PC-3 (cell line): ENCODE measurements around the gene SYT5. TPM values are rescaled to one million over a fixed set of nuclear protein-coding genes. Genes with fewer than 3 reads are reported as not detected.

Experiments
- ATAC-seq: fragments of 200-7000 bp; cut with Tn5 transposase; 2 replicates; pipeline ENCODE4 v1.9.1; 2020; ENCODE audit warnings: mild to moderate bottlenecking, moderate library complexity
- BruUV-seq: library from RNA; stranded (reverse); fragments of 400-500 nt; replicated peaks from 2 replicates; lab custom pipeline; 2021; lab: Mats Ljungman, UMichigan
- CTCF ChIA-PET: fragments of 300-600 bp; sonication (Branson Sonifier 250); formaldehyde crosslinking; loops from one replicate; lab custom pipeline; 2022; ENCODE audit warnings: antibody characterized with exemption; lab: Charles Lee
- POLR2A ChIA-PET: fragments of 300-600 bp; sonication (Branson Sonifier 250); formaldehyde crosslinking; loops from one replicate; lab custom pipeline; 2022; ENCODE audit warnings: antibody characterized with exemption; ENCODE audit not compliant: unreplicated experiment; lab: Charles Lee
- DNase-seq: peaks from one replicate; pipeline ENCODE4 v3.0.0-alpha.2; 2015
- H2AFZ ChIP-seq: fragments of 300-600 bp; sonication (generic); 2 replicates; pipeline ENCODE4 v1.6.0; 2016; ENCODE audit warnings: antibody characterized with exemption, low read length
- H3F3A ChIP-seq: fragments of 300-600 bp; sonication (generic); one replicate; pipeline ENCODE4 v1.6.0; 2017; ENCODE audit warnings: antibody characterized with exemption, low read length, control low read depth, mild to moderate bottlenecking; ENCODE audit not compliant: unreplicated experiment
- H3K27ac ChIP-seq: fragments of 300-600 bp; sonication (generic); 2 replicates; pipeline ENCODE4 v1.5.1; 2016; ENCODE audit warnings: mild to moderate bottlenecking, low read length
- H3K27me3 ChIP-seq: fragments of 300-600 bp; sonication (generic); 2 replicates; pipeline ENCODE4 v1.6.1; 2016; ENCODE audit warnings: low read length, mixed read lengths
- H3K36me3 ChIP-seq: fragments of 300-600 bp; sonication (generic); 2 replicates; pipeline ENCODE4 v1.6.1; 2016; ENCODE audit warnings: low read depth, mixed run types, low read length, mixed read lengths
- H3K4me1 ChIP-seq: fragments of 300-600 bp; sonication (generic); 2 replicates; pipeline ENCODE4 v1.5.1; 2016; ENCODE audit warnings: low read length; ENCODE audit not compliant: insufficient read depth
- H3K4me2 ChIP-seq: fragments of 300-600 bp; sonication (generic); 2 replicates; pipeline ENCODE4 v1.6.0; 2016; ENCODE audit warnings: low read length
- H3K4me3 ChIP-seq: fragments of 300-600 bp; sonication (generic); 2 replicates; pipeline ENCODE4 v1.5.1; 2016; ENCODE audit warnings: mild to moderate bottlenecking, low read length, mixed read lengths
- H3K79me2 ChIP-seq: fragments of 300-600 bp; sonication (generic); 2 replicates; pipeline ENCODE4 v1.6.1; 2017; ENCODE audit warnings: low read length, mixed read lengths
- H3K9ac ChIP-seq: fragments of 300-600 bp; sonication (generic); 2 replicates; pipeline ENCODE4 v1.6.0; 2016; ENCODE audit warnings: mild to moderate bottlenecking, low read length
- H3K9me2 ChIP-seq: fragments of 300-600 bp; sonication (generic); replicated peaks from 2 replicates; pipeline ENCODE4 v1.6.1; 2016; ENCODE audit warnings: mixed run types, low read length, mixed read lengths
- H3K9me3 ChIP-seq: fragments of 300-600 bp; sonication (generic); 2 replicates; pipeline ENCODE4 v1.6.1; 2016; ENCODE audit warnings: low read length, mixed read lengths
- H4K20me1 ChIP-seq: fragments of 300-600 bp; sonication (generic); 2 replicates; pipeline ENCODE4 v1.6.1; 2016; ENCODE audit warnings: low read length, mixed read lengths
- EZH2 ChIP-seq: fragments of 300-600 bp; sonication (generic); IDR thresholded peaks from one replicate; pipeline ENCODE4 v1.6.1; 2017; ENCODE audit warnings: antibody characterized with exemption, mild to moderate bottlenecking, low read length; ENCODE audit not compliant: unreplicated experiment
- EZH2phosphoT487 ChIP-seq: fragments of 300-600 bp; sonication (generic); IDR thresholded peaks from 2 replicates; pipeline ENCODE4 v1.6.1; 2018; ENCODE audit warnings: mild to moderate bottlenecking, antibody characterized with exemption, low read length, borderline replicate concordance
- intact Hi-C: fragments of 100-400 bp; cut with micrococcal nuclease; formaldehyde crosslinking; loops from 2 replicates; pipeline ENCODE4 v1.9.0; 2023
- total RNA-seq: library from RNA; depleted of rRNA; stranded (reverse); fragments of >200 nt; gene quantifications from 2 replicates; pipeline ENCODE4 v1.2.3, GENCODE V29; 2014
- TF ChIP-seq, protein P1 (sequence below): fragments of 300-600 bp; sonication (generic); conservative IDR thresholded peaks from 2 replicates; pipeline ENCODE4 v1.5.1; 2017; ENCODE audit warnings: antibody characterized with exemption, low read depth, mild to moderate bottlenecking, low read length

The SYT5 gene
- total RNA-seq, 1 experiment from 2014 or later = 2.5 TPM

DNA sequence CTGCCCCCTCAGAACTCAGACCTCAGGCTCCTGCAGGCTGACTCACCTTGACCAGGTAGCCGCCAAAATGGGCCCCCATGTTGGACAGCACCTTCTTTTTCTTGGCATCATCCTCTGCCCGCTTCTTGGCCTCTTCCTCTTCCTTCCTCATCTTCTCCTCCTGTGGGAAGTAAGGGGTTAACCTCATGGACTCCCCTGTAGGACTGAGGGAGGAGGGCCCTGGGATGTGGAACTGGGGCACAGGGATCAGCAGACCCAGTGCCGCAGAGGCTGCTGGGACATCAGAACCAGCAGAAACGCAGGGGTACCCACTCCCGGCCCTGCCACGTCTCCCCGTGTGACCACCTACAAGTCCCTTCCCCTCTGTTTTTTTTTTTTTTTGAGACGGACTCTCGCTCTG is 42.2 kb downstream of the SYT5 start:
- H3K4me3 ChIP-seq = no peak overlapping the region
- ChIA-PET POLR2A (no interaction called here), CTCF (no interaction called here)
- no peak overlapping the region for H3K4me2 ChIP-seq
- H3K9me2 ChIP-seq = no peaks in the 10 kb centered on the region
- no peaks in the 10 kb centered on the region for H3F3A ChIP-seq
- H3K79me2 ChIP-seq = no peaks in the 10 kb centered on the region
- no peaks in the 10 kb centered on the region for H3K36me3 ChIP-seq
- H3K9me3 ChIP-seq = no peaks in the 10 kb centered on the region
- DNase-seq (no peak), ATAC-seq (no peak)
- H4K20me1 ChIP-seq = no peaks in the 10 kb centered on the region
- TF ChIP-seq, protein P1, sequence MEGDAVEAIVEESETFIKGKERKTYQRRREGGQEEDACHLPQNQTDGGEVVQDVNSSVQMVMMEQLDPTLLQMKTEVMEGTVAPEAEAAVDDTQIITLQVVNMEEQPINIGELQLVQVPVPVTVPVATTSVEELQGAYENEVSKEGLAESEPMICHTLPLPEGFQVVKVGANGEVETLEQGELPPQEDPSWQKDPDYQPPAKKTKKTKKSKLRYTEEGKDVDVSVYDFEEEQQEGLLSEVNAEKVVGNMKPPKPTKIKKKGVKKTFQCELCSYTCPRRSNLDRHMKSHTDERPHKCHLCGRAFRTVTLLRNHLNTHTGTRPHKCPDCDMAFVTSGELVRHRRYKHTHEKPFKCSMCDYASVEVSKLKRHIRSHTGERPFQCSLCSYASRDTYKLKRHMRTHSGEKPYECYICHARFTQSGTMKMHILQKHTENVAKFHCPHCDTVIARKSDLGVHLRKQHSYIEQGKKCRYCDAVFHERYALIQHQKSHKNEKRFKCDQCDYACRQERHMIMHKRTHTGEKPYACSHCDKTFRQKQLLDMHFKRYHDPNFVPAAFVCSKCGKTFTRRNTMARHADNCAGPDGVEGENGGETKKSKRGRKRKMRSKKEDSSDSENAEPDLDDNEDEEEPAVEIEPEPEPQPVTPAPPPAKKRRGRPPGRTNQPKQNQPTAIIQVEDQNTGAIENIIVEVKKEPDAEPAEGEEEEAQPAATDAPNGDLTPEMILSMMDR = no peak
- TF ChIP-seq EZH2 = no peak
- no peak for TF ChIP-seq EZH2phosphoT487
- H2AFZ ChIP-seq = no peak overlapping the region
- H3K27ac ChIP-seq = no peak overlapping the region
- H3K4me1 ChIP-seq = no peaks in the 10 kb centered on the region
- no peak overlapping the region for H3K9ac ChIP-seq
- intact Hi-C loops = no loop called here
- no TSS peak for BruUV-seq
- no peaks in the 10 kb centered on the region for H3K27me3 ChIP-seq

DNA sequence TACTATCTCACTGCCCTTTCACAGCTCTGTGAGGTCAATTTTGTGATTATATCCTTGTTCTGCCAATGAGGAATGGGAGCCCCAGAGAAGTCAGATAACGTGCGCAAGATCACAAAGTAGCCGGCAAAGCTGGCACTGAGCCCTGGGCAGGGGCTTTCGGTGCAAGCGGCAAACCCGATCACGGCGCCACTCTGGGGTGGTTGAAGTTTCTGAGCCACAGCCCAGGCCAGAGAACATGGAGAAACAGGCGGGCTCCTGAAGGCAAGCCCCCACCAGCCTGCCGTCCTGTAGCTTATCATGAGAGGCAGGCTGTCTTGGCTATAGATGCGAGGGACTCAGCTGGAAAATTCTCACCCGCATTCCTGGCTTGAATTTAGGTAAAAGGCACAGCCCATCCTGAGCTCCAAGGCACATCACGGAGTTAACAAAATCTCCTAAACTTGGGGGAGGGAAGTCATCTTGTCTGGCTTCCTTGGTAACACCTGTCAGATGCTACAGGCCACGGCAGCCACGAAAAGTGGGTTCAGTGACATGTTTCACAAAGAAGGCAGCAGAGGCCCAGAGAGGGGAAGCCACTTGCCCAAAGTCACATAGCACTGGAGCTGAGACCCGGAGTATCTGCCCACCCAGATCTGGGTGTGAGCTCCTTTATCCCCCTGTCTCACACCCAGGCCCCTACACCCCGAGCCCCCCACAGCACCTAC is 43.5 kb downstream of the SYT5 start:
- POLR2A ChIA-PET = no interaction called here
- no TSS peak for BruUV-seq
- intact Hi-C loops = no loop called here

More for the DNA sequence above, 43.5 kb downstream of the SYT5 start:
- no peaks in the 10 kb centered on the region for H3K4me1 ChIP-seq
- no peak overlapping the region for H3K9ac ChIP-seq
- H3K9me2 ChIP-seq = no peaks in the 10 kb centered on the region
- no peaks in the 10 kb centered on the region for H3K27me3 ChIP-seq
- H4K20me1 ChIP-seq = no peaks in the 10 kb centered on the region
- H3K79me2 ChIP-seq = no peaks in the 10 kb centered on the region
- CTCF ChIA-PET = no interaction called here
- H3K4me2 ChIP-seq = no peak overlapping the region
- H2AFZ ChIP-seq = no peak overlapping the region
- H3K9me3 ChIP-seq = no peaks in the 10 kb centered on the region
- TF ChIP-seq, protein P1 = no peak
- TF ChIP-seq EZH2 = no peak
- no peak for TF ChIP-seq EZH2phosphoT487
- no peaks in the 10 kb centered on the region for H3F3A ChIP-seq
- no peak overlapping the region for H3K27ac ChIP-seq
- ATAC-seq (no peak), DNase-seq (no peak)
- no peaks in the 10 kb centered on the region for H3K36me3 ChIP-seq
- no peak overlapping the region for H3K4me3 ChIP-seq
